AG09319 (cell line): ENCODE results near the gene ULK2.

Source experiments
- DNase-seq: peaks from one replicate; pipeline ENCODE4 v3.0.0-alpha.2; 2010; ENCODE audit warnings: low read depth; ENCODE audit errors: extremely low read depth
- TF ChIP-seq, protein P1 (sequence below): IDR thresholded peaks from 2 replicates; pipeline ENCODE4 v1.5.1; 2011; ENCODE audit warnings: low read depth, mild to moderate bottlenecking, inconsistent platforms, low read length, moderate library complexity

ULK2 gene

DNA sequence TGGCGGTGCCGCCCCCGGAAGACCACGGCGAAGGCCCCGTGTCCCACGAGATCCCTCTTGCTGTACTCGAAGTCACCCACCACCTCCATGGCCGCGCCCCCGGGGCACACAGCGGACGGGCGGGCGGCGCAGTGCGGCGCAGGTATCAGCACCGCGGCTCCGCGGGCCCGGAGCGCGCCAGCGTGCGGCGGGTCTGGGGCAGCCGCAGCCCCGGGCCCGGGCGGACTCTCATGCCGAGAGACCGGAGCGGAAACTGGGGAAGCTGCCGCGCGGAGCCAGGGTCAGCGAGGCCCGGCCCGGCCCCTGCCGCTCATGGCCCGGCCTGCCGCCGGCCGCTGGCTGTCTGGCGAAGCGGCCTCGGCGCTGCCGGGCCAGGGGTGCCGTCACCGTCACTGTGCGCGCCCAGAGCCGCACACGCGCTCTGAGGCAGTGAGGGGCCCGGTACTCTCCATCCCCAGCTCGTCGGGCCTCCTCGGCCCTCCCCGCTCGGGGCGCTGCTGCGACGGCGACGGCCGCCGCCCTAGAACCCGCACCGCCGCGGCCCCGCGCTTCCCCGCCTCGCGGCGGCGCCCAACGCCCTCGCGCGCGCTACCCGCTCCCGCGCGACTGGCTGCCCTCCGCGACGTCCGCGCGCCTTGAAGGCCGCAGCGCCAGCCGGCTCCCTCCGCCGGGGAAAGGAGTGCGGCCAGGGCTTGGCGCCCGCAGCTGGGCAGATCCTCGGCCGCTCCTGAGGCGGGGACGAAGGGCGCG, at the start of gene ULK2:
TSS of gene ULK2 (minus strand) at position 608 of the 750 bp plus-strand sequence. CDS start at position 89, 519 bp downstream.
- TF ChIP-seq, protein P1, sequence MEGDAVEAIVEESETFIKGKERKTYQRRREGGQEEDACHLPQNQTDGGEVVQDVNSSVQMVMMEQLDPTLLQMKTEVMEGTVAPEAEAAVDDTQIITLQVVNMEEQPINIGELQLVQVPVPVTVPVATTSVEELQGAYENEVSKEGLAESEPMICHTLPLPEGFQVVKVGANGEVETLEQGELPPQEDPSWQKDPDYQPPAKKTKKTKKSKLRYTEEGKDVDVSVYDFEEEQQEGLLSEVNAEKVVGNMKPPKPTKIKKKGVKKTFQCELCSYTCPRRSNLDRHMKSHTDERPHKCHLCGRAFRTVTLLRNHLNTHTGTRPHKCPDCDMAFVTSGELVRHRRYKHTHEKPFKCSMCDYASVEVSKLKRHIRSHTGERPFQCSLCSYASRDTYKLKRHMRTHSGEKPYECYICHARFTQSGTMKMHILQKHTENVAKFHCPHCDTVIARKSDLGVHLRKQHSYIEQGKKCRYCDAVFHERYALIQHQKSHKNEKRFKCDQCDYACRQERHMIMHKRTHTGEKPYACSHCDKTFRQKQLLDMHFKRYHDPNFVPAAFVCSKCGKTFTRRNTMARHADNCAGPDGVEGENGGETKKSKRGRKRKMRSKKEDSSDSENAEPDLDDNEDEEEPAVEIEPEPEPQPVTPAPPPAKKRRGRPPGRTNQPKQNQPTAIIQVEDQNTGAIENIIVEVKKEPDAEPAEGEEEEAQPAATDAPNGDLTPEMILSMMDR = no peak; the same call in 1 of the 2 replicates
- DNase-seq = peak; percentile 54

DNA sequence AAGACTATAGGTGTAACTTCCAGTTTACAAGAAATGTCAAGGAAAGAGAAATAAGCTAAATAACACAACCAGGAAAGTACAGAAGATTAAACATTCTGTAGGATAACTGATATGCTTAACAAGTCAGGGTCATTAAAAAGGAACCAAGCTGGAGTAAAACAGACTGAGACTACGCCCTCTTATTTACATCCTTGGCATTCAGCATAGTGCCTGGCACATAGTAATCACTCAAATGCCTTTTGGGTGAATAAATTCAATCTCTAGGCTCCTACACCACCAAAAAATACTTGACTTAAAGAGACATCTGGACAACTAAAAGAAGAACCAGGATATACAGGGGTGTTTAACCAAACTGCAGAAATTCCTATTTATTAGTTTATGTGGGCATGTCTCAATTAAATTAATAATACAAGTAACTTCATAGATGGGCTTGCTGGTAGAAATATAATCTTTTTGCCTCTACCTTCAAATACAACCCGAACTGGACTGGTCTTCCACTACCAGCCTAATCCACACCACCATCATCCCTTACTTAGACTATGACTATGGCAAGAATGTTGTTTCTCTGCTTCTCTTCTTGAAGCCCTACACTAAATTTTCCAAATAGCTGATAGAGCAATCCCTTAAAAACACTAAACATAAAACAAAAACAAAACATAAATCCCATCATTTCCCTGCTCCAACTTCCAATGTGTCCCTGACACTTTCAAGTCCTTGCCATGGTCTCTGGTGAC, 47.7 kb upstream of the ULK2 start:
- no peak for DNase-seq
- TF ChIP-seq, protein P1 = no peak

- no peak for DNase-seq
- TF ChIP-seq, protein P1 = no peak
These were observed 43.3 kb upstream of the ULK2 start for GRCh38 chr17:19911033-19911432.

DNA sequence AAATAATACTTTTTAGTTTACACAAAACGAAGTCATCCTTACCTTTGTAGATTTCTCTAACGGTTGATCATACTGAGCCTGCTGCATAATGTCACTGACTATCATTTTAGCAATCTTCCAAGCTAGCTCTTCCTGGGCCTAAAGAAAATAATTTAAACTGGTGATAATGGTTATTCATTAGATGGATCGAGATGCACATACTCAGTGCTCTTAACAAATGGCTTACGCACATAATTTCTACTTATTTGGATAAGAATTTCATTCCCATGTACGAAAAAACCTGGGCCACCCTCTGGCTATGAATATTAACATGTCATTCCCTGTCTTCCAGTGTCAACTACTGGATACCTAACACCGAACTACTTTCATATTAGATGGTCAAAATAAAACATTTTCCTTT, 41.4 kb upstream of the ULK2 start:
- no peak for DNase-seq
- TF ChIP-seq, protein P1 = no peak

- TF ChIP-seq, protein P1 = no peak
- DNase-seq = no peak
These were observed 37.8 kb upstream of the ULK2 start for GRCh38 chr17:19905502-19905901.

DNA sequence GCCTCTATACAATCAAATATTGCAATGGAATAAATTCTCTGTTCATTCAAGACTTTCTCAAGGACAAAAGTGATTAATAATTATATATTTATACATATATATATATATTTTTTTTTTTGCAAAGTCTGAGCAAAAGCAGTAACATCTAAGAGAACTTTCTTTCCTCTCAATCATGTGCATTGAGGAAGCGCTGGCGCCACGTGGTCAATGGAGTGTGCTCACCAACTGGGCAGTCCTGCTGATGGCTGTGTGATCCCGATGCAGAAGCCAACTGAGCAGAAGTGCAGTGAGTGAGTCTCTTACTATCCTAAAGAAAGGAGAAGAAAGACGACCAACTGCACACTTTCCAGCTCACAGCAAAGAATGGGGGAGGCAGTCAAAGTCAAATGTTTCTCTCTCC, 37.2 kb upstream of the ULK2 start:
- no peak for DNase-seq
- TF ChIP-seq, protein P1 = no peak

DNA sequence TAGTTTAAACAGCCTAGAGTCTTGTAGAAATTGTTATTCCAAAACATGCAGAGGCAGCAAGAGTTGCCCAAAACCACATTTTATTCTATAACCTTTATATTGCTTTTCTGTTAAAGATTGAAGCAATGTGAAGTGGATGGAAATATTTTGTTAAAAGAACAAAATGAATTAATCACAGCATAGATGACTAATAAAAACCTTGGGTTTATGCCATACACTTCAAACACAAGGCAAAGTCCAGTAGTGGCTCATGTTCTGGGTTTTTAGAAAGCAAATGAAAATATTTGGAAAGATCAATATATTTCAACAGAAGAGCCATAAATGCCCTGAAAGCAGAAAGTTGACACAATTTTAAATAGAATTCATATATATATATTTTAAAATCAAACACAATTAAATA, 36.7 kb upstream of the ULK2 start:
- no peak for DNase-seq
- TF ChIP-seq, protein P1 = no peak
